Measurements from ENCODE around the gene RARA.

Gene RARA

GRCh38 chr17:40329839-40330794 is 21.1 kb downstream of the RARA start:
- no peak for DNase-seq

GRCh38 chr17:40330850-40331470 is 22.0 kb downstream of the RARA start:
- DNase-seq = no peak

- no peak for DNase-seq
These were observed 23.0 kb downstream of the RARA start for GRCh38 chr17:40331743-40332641.

GRCh38 chr17:40333781-40334448 is 24.9 kb downstream of the RARA start:
- DNase-seq = no peak

GRCh38 chr17:40335620-40336019 is 26.6 kb downstream of the RARA start:
- DNase-seq = no peak

GRCh38 chr17:40337351-40337750 is 28.4 kb downstream of the RARA start:
- DNase-seq = no peak

GRCh38 chr17:40338058-40338457 is 29.1 kb downstream of the RARA start:
- no peak for DNase-seq

GRCh38 chr17:40338941-40339649 is 30.1 kb downstream of the RARA start:
- DNase-seq = no peak

- no peak for DNase-seq
These were observed 31.3 kb downstream of the RARA start for GRCh38 chr17:40340327-40340726.

- peak; percentile 66 for DNase-seq
These were observed 32.2 kb downstream of the RARA start for GRCh38 chr17:40340880-40341807.

GRCh38 chr17:40341808-40342503 is 33.0 kb downstream of the RARA start:
- peak; percentile 58 for DNase-seq

- no peak for DNase-seq
These were observed 33.7 kb downstream of the RARA start for GRCh38 chr17:40342504-40343218.

- no peak for DNase-seq
These were observed 34.5 kb downstream of the RARA start for GRCh38 chr17:40343219-40344119.

- DNase-seq = no peak
These were observed 35.6 kb downstream of the RARA start for GRCh38 chr17:40344421-40345160.

GRCh38 chr17:40345161-40345993 is 36.4 kb downstream of the RARA start:
- peak; percentile 63 for DNase-seq

Data from fibroblast of skin of scalp (primary cell).